Left lung (tissue), 14 donors: Measurements from ENCODE around the gene RFX5. TPM values are rescaled to one million over a fixed set of nuclear protein-coding genes. Genes with fewer than 3 reads are reported as not detected.
"Not testable (repeated sequence)": the region's sequence is repeated elsewhere in the genome, so short reads cannot be mapped to it uniquely, and the experiment has no call there.

Experiments used
- ATAC-seq: fragments of 200-7000 bp; cut with Tn5 transposase; one replicate; pipeline ENCODE4 v1.9.1; 2020; ENCODE audit warnings: moderate library complexity
- DNase-seq, 4 donors: peaks; one replicate each; pipeline ENCODE4 v3.0.0-alpha.2; 2013 to 2020
- H3K27ac ChIP-seq, 2 donors: fragments of 200-600 bp; sonication (generic) in 1 of 2; one replicate each; pipeline versions ENCODE4 v1.5.0 to v1.8.0; 2020 to 2021
- H3K27me3 ChIP-seq, 2 donors: fragments of 200-600 bp; sonication (generic) in 1 of 2; one replicate each; pipeline versions ENCODE4 v1.5.0 to v1.8.0; 2020 to 2021
- H3K36me3 ChIP-seq, 2 donors: fragments of 200-600 bp; sonication (generic) in 1 of 2; one replicate each; pipeline versions ENCODE4 v1.5.0 to v1.8.0; 2020 to 2021
- H3K4me1 ChIP-seq, 2 donors: fragments of 200-600 bp; one replicate each; pipeline ENCODE4 v1.8.0; 2021
- H3K4me3 ChIP-seq, 2 donors: fragments of 200-600 bp; sonication (generic) in 1 of 2; one replicate each; pipeline versions ENCODE4 v1.5.0 to v1.8.0; 2020 to 2021; ENCODE audit warnings: mild to moderate bottlenecking in 1 of 2
- H3K9me3 ChIP-seq, 2 donors: fragments of 200-600 bp; sonication (generic) in 1 of 2; one replicate each; pipeline versions ENCODE4 v1.5.0 to v1.8.0; 2020 to 2021
- intact Hi-C, 2 donors: fragments of 100-400 bp; cut with DNase I; formaldehyde crosslinking; loops; one replicate each; pipeline versions ENCODE4 v1.11.2 to v1.14.2; 2022
- long read RNA-seq, 12 donors: library from polyadenylated mRNA in 2 of 12; unstranded in 2 of 12; transcript quantifications; one replicate each; pipeline ENCODE4 v2.0.0 and lab custom pipeline, GENCODE V29; 2019 to 2026
- polyA plus RNA-seq, 6 donors: library from polyadenylated mRNA; unstranded; fragments of 120-200 nt; gene quantifications; one replicate each; pipeline ENCODE4 v1.2.1, GENCODE V29; 2013; ENCODE audit not compliant: insufficient read length in 6 of 6
- total RNA-seq, 2 donors: library from RNA; stranded (reverse); fragmentation: NEBNext Ultra II Directional; extraction: Animal tissue kit (Norgen Biotek cat#: 25700); gene quantifications; one replicate each; pipeline ENCODE4 v1.2.1, GENCODE V29; 2021
- TF ChIP-seq, protein P1 (sequence below), 2 donors: fragments of 200-600 bp; sonication (generic) in 1 of 2; IDR thresholded peaks; one replicate each; pipeline versions ENCODE4 v1.5.0 to v1.8.0; 2021; ENCODE audit warnings: antibody characterized with exemption in 2 of 2
- donor health status: DM: no; HTN: yes; CAD: no.
- donor health status: DM: no; HTN: no; CAD: no.

RFX5 gene
- total RNA-seq = 10 to 100 TPM; 37.1 to 63.3 TPM
- polyA plus RNA-seq = 10 to 100 TPM; 39.9 to 46.9 (median 43.7) TPM
- long read RNA-seq, donor 1, partial matches to known transcripts = 5 of 10 reads
- long read RNA-seq, donor 1, other reads (novel, unspliced or antisense) = 0 of 10 reads
- long read RNA-seq, donor 2, partial matches to known transcripts = 0 of 3 reads
- long read RNA-seq, donor 2, other reads (novel, unspliced or antisense) = 0 of 3 reads
- long read RNA-seq, donor 3, partial matches to known transcripts = 0 of 5 reads
- long read RNA-seq, donor 3, other reads (novel, unspliced or antisense) = 0 of 5 reads
- long read RNA-seq, donor 4, partial matches to known transcripts = 1 of 4 reads
- long read RNA-seq, donor 4, other reads (novel, unspliced or antisense) = 1 of 4 reads
- long read RNA-seq, donor 5, partial matches to known transcripts = 0 of 1 reads
- long read RNA-seq, donor 5, other reads (novel, unspliced or antisense) = 0 of 1 reads
- long read RNA-seq, donor 6, partial matches to known transcripts = 0 of 7 reads
- long read RNA-seq, donor 6, other reads (novel, unspliced or antisense) = 0 of 7 reads
- long read RNA-seq, donor 7, partial matches to known transcripts = 0 of 4 reads
- long read RNA-seq, donor 7, other reads (novel, unspliced or antisense) = 0 of 4 reads
- long read RNA-seq, donor 8, partial matches to known transcripts = 0 of 4 reads
- long read RNA-seq, donor 8, other reads (novel, unspliced or antisense) = 0 of 4 reads
- long read RNA-seq, donor 9 = 0 reads
- long read RNA-seq, donor 10, partial matches to known transcripts = 1 of 5 reads
- long read RNA-seq, donor 10, other reads (novel, unspliced or antisense) = 3 of 5 reads
- long read RNA-seq, donor 11, partial matches to known transcripts = 0 of 1 reads
- long read RNA-seq, donor 11, other reads (novel, unspliced or antisense) = 0 of 1 reads
- long read RNA-seq, donor 12, partial matches to known transcripts = 0 of 3 reads
- long read RNA-seq, donor 12, other reads (novel, unspliced or antisense) = 0 of 3 reads

DNA sequence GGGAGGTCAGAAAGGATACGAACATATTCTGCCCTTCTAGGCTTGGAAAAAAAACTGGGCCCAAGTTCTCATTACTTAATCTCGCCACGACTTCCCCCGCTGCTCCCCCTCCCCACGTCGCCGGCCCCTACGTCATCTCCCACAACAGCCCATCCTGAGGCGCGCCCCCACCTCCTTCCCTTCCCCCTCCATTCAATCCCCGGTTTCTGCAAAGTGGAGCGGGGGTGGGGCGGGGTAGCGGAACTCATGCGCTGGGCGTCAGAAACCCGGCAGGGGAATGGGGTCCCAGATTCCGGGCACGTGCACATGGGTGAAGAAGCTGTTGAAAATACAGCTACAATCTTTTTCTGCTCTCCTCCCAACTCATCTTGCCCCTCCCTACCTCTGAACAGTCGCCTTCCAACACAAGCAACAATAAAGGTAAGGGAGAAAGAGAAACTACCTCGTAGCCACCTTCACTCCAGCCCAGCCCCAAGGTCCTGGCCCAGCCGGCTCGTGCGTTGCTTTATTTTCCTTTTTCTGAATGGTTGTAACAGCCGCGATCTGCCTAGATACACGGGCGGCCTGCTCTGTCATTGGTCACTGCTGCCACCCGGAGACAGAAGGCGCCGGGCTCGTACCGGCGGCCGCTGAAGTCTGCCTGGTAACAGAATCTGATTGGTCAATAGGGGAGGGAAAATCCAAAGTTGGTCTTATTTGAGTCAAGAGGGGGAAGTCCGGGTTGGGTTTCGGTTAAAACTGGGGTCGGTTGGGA is at the start of gene RFX5:
RFX5 (minus strand) TSS at position 484 of the 754 bp plus-strand sequence. CDS start 932 bp downstream, outside the sequence.
- Histone ChIP-seq H3K27ac (peak within 1 kb of the TSS; percentile 83 to 93), H3K4me1 (peaks cover 3 to 22% of the 10 kb centered on the region in 2 donors), H3K36me3 (peaks cover 0 to 33% of the 10 kb centered on the region in 2 donors), H3K4me3 (peak within 1 kb of the TSS; percentile 55 to 58), H3K9me3 (peaks cover 0 to 9% of the 10 kb centered on the region in 2 donors), H3K27me3 (no peaks in the 10 kb centered on the region)
- intact Hi-C loops = no loop called here
- ATAC-seq (peak; percentile 96), DNase-seq (peak; percentile 91 to 97 (median 96))
- TF ChIP-seq, protein P1, sequence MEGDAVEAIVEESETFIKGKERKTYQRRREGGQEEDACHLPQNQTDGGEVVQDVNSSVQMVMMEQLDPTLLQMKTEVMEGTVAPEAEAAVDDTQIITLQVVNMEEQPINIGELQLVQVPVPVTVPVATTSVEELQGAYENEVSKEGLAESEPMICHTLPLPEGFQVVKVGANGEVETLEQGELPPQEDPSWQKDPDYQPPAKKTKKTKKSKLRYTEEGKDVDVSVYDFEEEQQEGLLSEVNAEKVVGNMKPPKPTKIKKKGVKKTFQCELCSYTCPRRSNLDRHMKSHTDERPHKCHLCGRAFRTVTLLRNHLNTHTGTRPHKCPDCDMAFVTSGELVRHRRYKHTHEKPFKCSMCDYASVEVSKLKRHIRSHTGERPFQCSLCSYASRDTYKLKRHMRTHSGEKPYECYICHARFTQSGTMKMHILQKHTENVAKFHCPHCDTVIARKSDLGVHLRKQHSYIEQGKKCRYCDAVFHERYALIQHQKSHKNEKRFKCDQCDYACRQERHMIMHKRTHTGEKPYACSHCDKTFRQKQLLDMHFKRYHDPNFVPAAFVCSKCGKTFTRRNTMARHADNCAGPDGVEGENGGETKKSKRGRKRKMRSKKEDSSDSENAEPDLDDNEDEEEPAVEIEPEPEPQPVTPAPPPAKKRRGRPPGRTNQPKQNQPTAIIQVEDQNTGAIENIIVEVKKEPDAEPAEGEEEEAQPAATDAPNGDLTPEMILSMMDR (IDR thresholded peaks at IDR 0.05) = no peak

GRCh38 chr1:151396265-151396664 is 49.2 kb upstream of the RFX5 start:
- DNase-seq, H3K27ac ChIP-seq, ATAC-seq, H3K27me3 ChIP-seq, H3K4me3 ChIP-seq, H3K36me3 ChIP-seq, H3K9me3 ChIP-seq, intact Hi-C loops: not testable (repeated sequence)
- H3K4me1 ChIP-seq = peaks cover 9 to 14% of the 10 kb centered on the region in 2 donors

- H3K4me3 ChIP-seq = no peak overlapping the region
- no peaks in the 10 kb centered on the region for H3K9me3 ChIP-seq
- DNase-seq (no peak), ATAC-seq (no peak)
- no peaks in the 10 kb centered on the region for H3K27me3 ChIP-seq
- no peak overlapping the region for H3K27ac ChIP-seq
- H3K36me3 ChIP-seq = no peaks in the 10 kb centered on the region
- intact Hi-C loops = no loop called here
- TF ChIP-seq, protein P1 (IDR thresholded peaks at IDR 0.05) = no peak
- H3K4me1 ChIP-seq = no peaks in the 10 kb centered on the region
Measured at GRCh38 chr1:151393583-151393982, 46.5 kb upstream of the RFX5 start.

DNA sequence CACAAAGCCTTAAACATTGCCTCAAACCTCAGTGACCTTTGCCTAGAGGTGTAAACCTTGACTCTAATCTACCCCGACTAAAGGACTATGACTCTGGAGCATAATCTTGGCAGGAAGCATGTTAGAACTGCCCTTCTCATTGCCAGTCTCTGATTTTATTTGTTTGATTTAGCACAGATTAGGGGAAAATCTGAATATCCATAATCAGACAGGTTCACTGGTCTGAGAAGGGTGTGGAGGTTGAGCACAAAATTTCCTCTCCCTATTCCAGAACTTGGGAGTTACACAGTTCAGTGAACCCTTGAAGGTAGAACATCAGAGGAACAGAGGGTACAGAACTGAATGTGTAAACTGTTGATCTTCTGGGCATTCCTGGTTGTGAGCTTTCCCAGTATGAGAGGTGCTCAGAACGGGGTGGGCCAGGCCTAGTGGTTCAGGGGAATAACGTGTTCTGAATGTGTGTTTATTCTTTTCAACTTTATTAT is 44.1 kb upstream of the RFX5 start:
- H3K4me3 ChIP-seq = no peak overlapping the region
- DNase-seq (no peak), ATAC-seq (no peak)
- no peaks in the 10 kb centered on the region for H3K4me1 ChIP-seq
- no peak overlapping the region for H3K27ac ChIP-seq
- TF ChIP-seq, protein P1 (IDR thresholded peaks at IDR 0.05) = no peak
- intact Hi-C loops = no loop called here
- no peaks in the 10 kb centered on the region for H3K27me3 ChIP-seq
- H3K36me3 ChIP-seq = no peaks in the 10 kb centered on the region
- H3K9me3 ChIP-seq = no peaks in the 10 kb centered on the region

DNA sequence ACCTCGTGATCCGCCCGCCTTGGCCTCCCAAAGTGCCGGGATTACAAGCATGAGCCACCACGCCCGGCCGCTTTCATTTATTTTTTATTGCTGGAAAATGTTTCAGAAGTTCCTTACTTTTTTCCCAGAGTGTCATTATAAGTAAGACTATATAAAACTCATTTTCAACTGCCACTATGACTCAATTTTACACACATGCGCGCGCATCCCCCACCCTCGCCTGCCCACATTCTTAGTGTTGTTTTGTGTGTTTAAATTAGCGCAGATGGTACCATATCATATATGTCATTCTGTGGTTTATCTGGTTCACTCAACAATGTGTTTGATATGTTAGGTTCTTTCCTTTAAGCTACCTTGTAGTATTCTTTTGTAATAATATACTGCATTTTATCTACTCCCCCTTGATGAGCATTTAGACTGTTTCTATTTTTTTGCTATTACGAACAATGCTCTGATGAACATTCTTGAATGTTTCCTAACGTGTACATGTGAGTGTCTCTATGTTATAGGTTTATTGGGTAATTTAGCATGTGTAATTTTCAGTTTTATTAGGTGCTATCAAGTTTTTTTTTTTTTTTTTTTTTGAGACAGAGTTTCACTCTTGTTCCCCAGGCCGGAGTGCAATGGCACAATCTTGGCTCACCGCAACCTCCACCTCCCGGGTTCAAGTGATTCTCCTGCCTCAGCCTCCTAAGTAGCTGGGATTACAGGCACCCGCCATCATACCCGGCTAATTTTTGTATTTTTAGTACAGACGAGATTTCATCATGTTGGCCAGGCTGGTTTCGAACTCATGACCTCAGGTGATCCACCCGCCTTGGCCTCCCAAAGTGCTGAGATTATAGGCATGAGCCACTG is 43.4 kb upstream of the RFX5 start:
- H3K4me3 ChIP-seq, H3K9me3 ChIP-seq, DNase-seq, H3K36me3 ChIP-seq, intact Hi-C loops, H3K27me3 ChIP-seq, H3K4me1 ChIP-seq, H3K27ac ChIP-seq, ATAC-seq: not testable (repeated sequence)
